Measurements from ENCODE around the gene CDH13.

CDH13 gene

GRCh38 chr16:83328936-83329335 is 702.2 kb downstream of the CDH13 start:
- DNase-seq: no peak

GRCh38 chr16:83329441-83329840 is 702.7 kb downstream of the CDH13 start:
- no peak for DNase-seq

DNA sequence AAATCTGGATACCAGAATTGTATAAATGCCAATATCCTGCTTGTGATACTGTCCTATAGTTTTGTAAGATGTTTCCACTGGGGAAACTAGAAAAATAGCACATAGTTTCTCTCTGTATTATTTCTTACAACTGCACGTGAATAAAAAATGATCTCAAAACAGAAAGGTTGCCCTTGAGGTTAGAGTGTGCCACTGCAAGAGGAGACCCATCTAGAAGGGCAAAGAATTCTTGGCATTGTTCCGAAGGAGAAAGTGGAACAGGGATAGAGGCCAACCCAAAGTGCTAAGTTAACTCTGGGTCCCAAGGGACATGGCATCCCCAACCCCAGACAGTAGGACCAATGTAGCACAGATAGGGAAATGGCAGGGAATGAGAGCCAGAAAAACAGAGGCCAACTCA is 703.5 kb downstream of the CDH13 start:
- DNase-seq: no peak

DNA sequence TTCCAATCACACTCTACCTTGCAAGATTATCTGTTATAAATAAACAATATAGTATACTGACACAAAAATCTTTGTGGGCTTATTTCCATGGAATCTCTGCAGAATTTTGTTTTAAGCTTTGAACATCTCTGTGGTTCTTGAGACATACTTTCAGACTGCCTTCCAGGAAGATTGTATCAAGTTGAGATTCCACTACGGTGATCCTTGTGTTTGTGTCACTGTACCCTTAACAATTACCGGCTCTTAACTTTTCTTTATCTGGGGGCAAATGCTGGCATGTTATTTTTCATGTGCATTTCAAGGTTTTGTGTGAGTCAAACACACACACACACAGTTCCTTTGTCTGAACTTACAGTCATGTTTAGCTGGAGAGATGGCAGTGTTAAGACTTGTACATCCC is 708.3 kb downstream of the CDH13 start:
- DNase-seq: no peak

DNA sequence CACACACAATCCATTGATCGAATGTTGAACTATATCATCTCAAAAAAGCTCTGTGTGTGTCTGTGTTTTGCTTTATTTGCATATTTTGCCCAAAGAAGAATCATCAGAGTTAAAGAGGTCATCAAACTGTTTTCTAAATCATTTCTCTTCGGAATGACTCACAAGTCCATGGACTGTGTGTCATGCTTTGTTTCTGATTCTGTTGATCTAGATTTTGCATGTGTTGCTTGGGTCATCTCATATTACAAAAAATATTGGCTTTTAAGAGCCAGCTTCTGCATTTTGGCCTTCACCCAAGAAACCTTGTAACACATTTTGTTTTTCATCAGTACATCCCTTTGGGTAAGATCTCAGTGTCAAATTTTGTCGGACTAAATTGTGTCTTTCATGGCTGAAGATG is 709.8 kb downstream of the CDH13 start:
- DNase-seq: no peak

DNA sequence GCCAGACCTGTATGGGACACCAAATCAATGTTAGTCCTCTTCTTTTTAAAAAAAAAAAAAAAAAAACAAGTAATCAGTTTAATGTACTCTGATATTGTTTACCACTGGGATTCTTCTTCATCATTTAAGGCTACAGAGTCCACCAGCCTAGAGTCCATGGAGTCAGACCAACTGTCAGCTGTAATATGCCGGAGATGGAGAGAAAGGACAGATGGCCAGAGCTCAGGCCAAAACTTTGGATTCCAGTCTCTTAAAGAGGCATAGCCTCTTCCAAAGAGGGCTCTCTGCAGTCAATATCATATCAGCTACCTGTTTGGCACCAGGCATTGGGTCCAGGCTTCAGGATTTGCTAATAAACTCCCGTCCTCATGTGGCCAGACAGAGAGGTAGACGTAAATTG is 711.4 kb downstream of the CDH13 start:
- no peak for DNase-seq

- DNase-seq: no peak
These were observed 712.2 kb downstream of the CDH13 start for GRCh38 chr16:83338941-83339340.

- no peak for DNase-seq
These were observed 717.2 kb downstream of the CDH13 start for GRCh38 chr16:83343935-83344366.

- no peak for DNase-seq
These were observed 719.3 kb downstream of the CDH13 start for GRCh38 chr16:83345846-83346640.

DNA sequence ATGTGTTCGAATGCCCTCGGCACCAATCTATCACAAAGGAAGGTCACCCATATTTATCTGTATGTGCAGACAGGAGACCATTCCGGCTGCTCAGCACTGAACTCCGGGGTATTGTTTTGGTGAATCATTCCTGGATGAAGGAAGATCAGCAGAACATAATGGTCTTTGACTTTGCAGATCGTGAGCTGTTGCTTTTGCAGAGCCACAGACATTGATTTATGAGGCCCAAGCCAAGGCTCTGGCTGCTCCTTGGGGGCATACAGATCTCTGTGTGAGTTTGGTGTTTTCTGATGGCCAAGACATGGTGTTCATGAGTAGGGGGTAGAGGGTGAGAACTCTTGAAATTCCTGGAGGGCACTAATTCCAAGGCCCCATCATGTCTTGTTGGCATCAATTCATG is 722.2 kb downstream of the CDH13 start:
- no peak for DNase-seq

DNA sequence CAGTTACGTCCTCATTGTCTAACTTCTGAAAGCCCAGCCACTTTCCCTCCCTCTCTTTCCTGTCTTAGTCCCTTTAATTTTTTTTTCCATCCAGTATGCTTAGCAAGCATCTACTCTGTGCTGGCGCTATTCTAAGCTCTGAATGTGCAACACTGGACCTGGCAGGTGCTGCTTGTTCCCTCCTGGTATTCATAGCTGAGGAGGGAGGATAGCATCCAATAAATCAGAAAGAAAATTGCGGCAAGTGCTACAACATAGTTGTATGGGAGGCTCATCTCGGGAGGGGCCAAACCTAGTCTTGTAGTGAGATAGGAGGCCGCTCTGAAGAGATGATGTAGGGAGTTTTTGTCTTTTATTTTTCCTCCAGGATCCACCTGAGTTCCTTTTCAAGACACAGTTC is 723.7 kb downstream of the CDH13 start:
- no peak for DNase-seq

GRCh38 chr16:83351846-83352245 is 725.1 kb downstream of the CDH13 start:
- no peak for DNase-seq

GRCh38 chr16:83353241-83353640 is 726.5 kb downstream of the CDH13 start:
- no peak for DNase-seq

DNA sequence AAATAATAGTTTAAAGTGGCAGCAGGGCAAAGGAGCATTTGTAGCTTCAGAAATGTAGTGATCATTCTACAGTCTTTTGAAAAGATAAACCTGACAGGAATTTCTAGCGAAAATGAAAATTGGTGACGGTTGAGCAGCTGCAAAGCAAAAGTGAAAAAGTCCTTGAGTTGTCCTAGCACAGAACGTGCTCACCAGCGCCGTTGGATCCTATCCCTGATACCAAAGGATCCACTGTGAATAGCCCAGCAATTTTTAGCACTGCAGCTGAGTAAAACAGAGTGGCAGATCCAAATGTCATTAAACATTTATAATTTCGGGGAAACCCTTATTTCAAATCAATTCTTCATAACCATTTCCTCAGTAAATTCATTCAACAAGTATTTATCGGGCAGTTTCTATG is 727.2 kb downstream of the CDH13 start:
- no peak for DNase-seq

- no peak for DNase-seq
These were observed 728.9 kb downstream of the CDH13 start for GRCh38 chr16:83355570-83356218.

DNA sequence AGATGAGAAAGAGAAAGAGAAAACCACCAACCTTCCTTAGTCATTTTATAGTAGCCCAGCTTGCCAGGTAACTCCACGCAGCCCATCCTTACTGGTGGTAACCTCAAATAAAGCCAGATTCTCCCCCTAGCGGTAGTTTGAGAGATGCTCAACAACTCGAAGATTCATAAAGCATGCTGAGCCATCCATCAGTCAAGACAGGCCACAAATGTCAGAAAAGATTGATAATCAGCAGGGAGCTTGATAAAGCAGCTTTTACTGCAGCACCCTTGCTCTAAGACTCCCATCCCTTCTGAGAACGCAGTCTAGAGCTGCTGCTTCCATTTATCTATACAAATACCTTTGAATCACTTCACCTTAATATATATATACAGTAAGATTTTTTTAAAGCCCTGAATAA is 729.5 kb downstream of the CDH13 start:
- DNase-seq: no peak

DNA sequence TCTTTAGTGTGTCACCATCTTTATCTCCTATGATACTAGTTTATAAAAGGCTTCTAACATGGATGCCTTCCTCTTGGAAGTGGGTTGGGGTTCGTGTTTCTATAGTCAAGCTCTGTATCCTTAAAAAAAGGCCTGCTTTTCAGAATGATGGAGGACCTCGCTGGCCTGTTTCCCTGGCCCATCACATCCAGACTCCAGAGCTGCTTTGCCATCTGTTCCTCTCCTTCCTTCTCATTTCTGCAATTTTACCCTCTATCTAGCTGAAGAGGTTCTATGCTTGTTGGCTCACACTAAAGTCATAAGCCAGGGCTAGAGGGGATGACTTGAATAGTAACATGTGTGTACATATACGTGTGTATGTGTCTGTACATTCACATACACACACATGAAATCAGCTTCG is 730.2 kb downstream of the CDH13 start:
- no peak for DNase-seq

DNA sequence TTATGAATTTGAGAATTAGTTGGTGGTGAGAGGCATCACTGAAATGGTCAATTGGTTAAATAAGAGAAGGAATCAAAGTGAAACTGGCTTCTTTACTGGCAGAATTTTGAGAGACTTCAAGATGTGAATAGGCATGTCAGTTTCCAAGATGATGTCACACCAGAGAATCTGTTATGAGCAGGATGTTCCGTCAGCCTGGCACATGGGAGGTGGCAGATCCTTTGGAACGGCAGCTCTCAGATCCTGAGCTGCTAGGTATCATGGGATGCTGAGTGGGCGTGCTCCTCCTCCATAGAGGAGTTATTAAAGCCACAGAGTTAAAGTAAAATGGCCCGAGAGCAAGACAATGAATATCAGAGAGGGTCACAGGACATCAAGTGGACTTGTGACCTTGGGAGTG is 736.8 kb downstream of the CDH13 start:
- no peak for DNase-seq

DNA sequence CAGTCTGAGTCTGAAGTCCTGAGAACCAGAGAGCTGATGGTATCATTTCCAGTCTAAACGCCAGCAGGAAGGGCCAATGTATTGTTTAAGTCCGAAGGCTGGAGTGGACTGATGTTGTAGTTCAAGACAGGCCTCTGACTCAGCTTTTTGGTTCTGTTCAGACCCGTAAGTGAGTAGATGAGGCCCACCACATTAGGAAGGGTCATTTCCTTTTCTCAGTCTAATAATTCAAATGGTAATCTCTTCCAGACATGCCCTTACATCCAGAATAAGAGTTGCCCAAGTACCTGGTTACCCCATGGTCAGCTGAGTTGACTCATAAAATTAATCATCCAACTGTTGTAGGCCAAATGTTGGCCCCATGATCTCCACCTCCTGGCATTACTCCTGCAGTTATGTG is 738.4 kb downstream of the CDH13 start:
- no peak for DNase-seq

DNA sequence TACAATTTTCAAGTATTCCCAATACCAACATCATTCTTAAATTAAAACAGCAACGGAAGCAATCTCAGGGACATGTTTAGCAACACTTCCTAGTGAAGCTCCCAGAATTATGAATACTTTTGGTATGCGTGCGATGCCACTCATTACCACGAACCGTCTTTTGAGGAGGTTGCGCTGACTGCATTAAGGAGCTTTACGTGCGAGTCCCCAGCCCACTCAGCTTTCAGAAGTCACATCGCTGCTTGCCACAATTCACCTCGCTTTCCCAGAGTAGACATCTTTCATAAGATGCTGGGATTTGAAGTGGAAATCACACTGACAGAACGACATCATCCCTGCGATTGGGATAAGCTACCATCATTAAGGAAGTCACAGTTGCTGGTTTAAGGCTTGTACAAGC is 739.5 kb downstream of the CDH13 start:
- DNase-seq: no peak

- no peak for DNase-seq
These were observed 748.2 kb downstream of the CDH13 start for GRCh38 chr16:83374979-83375378.

DNA sequence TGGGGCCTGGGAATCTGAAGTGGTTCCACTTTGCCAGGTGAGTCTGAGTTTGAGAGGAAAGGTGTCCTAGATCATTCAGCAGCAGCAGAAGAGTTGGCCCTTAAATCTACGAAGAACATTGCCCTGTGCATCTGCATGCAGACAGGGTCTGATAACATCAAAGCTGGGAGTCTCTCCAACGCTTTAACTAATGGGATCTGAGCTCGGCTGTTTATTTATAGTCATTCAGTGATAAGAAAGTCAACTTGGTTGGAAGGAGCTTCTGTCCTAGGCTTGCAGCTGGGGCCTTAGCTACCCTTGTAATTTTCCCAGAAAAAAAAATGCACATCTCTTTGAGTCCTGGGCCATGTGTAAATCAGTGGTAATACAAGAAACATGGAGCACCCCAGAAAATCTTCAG is 763.0 kb downstream of the CDH13 start:
- no peak for DNase-seq

DNA sequence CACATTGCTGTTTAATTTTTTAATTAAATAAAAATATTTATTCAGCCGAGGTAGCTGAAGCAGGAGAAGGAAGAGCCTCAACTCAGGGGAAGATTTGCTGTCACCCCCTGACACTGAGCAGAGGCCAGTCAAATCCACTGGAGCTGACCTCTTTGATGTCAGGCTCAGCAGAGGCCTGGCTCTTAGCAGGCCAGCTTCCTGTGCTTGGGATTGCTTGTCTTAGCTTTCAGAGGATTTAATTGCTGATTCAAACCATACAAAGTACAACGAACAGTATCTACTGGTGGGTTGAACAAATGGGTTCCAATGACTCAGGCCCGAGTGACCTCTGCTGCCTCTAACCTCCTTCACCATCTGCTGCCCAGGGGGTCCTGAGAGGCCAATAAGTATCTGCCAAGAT is 764.0 kb downstream of the CDH13 start:
- no peak for DNase-seq

GRCh38 chr16:83392743-83393142 is 766.0 kb downstream of the CDH13 start:
- DNase-seq: no peak
